GM21825 (cell line): ENCODE data around the gene SELENOS.
A peak's percentile ranks its signal among the peaks of the same experiment; 100 is the strongest.

Experiments
- ATAC-seq: cut with Tn5 transposase; IDR thresholded peaks from one replicate; pipeline ENCODE4 v1.9.1; 2021; ENCODE audit warnings: mild to moderate bottlenecking, moderate library complexity; ENCODE audit not compliant: unreplicated experiment

Gene SELENOS

DNA sequence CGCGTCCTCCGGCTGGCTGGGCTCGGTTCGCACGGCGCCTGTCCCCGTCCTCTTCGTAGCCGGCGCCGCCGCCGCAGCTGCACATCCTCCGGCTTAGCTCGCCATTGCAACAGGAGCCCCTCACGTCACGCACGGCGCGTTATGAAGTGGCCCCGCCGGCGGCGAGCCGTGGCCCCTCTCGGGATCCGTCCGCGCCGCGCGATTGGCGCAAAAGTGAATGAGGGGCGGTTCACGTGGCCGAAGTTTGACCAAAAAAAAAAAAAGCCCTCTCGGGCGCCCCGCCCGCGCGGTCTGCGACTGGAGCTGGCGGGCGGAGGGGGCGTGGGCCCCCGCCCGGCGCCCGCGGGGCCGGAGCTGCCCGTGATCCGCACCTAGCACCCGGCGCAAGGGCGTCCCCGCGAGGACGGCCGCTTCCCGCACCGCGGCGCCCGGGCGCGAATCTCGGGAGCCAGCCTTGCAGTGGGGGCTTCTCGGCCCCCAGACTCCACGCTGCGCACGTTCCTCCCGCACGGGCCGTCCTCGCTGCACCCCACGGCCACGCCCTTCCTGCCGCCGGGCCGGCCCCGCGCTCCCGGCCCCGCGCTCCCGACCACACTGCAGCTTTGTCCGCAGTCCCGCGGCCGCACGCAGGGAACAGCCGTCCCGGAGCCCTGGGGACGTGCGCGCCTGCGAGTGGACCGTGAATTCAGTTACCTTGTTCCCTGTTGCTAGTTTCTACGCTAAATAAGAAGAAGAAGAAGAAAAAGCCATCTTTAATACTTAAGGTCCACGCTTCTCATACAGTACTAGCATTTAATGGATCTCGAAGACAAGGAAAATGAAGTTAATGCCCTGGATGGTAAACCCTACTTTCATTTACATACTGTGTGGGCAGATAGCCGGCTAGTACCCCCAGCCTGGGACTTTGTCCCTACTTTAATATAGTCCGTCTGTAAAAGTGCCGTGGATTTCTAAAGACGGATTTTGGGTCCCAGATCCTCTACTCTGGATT, 25.2 kb downstream of the SELENOS start, which contains the start of gene CHSY1:
TSS of gene CHSY1 (minus strand) at position 219 of the 991 bp plus-strand sequence. CDS start 592 bp downstream, outside the sequence.
- ATAC-seq: peak; percentile 62

DNA sequence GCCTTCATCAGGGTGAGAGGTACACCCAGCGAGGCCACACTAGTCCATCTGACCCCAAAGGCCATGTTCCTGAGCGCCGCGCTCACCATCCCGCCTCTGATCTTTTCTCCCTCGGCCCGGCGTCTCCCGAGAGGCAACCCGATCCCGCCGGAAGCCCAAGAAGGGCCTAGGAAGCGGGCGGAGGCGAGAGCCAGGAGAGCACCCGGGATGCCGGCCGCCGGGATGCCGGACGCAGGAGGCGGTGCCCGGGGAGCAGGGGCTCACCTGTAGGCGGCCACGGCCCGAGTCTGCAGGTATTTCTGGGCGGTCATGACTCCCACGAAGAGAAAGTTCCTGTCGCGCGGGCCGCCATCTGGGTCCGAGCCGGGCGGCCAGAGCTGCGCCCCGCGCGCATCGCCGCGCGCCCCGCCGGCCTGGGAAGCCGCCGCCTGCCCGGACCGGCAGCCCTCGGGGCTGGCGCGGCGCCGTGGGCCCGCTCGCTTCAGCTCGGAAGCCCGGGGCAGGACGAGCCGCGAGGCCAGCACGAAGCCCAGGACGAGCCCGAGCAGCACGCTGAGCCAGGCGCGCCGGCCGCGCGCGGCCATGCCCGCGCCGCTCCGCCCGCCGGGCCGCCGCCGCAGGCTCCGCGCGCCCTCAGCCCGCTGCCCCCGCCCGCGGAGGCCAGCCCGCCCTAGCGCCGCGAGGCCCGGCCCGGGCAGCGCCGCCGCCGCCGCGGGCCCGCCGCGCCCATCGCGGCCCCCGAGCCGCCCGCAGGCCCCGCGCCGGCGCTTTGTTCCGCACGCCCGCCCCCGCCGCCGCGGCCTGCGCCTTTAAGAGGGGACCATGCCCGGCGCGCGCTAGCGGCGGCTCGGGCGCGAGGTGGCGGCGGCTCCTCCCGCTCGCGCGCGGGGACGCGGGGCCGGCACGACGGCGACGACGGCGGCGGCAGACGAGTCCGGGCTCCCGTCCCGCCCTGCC, 26.1 kb downstream of the SELENOS start:
- peak; percentile 26 for ATAC-seq

DNA sequence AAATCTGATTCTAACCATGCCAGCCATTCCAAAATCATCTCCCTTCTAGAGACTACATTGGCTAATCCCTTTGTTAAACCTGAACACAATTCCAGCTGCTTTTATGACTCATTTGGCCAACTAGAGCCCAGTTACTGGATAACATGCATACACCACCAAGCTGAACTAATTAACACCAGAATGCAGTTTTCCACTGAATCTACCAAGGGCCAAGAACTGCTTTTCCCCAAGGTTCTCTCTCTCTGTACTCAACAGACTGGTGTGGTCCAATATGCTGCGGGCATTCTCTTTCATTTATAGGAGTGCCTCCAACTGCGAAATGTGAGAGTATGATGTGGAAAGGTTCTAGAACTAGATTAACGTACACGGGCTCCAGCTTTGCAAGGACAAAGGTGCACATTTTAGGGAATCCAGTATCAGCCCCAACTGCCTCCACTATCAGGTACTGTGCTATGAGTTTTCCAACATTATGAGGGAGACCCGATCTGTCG, 26.9 kb downstream of the SELENOS start:
- ATAC-seq: no peak

- ATAC-seq: no peak
Measured at GRCh38 chr15:101248274-101248673, 29.0 kb downstream of the SELENOS start.

GRCh38 chr15:101246824-101247745, 30.2 kb downstream of the SELENOS start:
- no peak for ATAC-seq

DNA sequence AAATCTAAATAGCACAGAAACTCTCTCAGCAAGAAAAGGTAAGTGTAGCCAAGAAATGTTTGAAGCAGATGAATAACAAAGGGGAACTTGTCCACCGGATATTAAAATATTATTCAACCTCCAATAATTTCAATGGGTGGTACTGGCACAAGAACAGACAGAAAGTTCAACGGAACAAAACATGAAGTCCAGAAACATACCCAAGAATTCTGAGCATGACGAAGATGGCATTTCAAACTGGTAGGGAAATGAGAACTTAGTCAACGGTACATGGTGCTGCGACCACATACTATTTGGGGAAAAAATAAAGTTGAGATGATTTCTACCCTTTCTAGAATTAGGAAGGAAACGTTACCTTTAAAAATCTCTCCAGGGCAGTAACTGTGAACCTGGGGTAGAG, 30.9 kb downstream of the SELENOS start:
- ATAC-seq: no peak

GRCh38 chr15:101244889-101245668, 32.2 kb downstream of the SELENOS start:
- ATAC-seq: no peak

- ATAC-seq: no peak
Measured at GRCh38 chr15:101244036-101244781, 33.1 kb downstream of the SELENOS start.

GRCh38 chr15:101243420-101243819, 33.9 kb downstream of the SELENOS start:
- no peak for ATAC-seq

GRCh38 chr15:101242999-101243336, 34.3 kb downstream of the SELENOS start:
- ATAC-seq: no peak

- peak; percentile 51 for ATAC-seq
Measured at GRCh38 chr15:101242160-101242998, 34.9 kb downstream of the SELENOS start.

GRCh38 chr15:101240358-101240757, 36.9 kb downstream of the SELENOS start:
- ATAC-seq: no peak

DNA sequence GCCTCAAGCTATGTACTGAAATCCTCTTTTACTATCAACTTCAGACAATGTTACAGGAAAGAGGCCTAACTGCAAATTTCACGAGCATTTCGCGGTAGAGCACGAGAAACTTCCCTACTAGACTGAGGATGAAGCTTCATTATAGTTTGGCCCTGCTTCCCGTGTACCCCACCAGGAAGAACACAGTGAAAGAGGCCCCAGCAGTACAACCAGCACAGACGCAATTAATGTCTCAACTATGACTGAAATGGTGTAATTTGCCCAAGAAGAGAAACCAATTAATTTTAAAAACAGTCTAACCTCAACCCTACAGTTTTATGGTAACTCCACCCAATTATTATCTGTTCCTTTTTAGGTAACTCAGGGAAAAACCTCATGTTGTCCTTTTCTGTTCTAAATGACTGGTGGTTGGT, 37.6 kb downstream of the SELENOS start:
- ATAC-seq: no peak

GRCh38 chr15:101237251-101237650, 40.0 kb downstream of the SELENOS start:
- ATAC-seq: no peak

- ATAC-seq: no peak
Measured at GRCh38 chr15:101233651-101234280, 43.5 kb downstream of the SELENOS start.

DNA sequence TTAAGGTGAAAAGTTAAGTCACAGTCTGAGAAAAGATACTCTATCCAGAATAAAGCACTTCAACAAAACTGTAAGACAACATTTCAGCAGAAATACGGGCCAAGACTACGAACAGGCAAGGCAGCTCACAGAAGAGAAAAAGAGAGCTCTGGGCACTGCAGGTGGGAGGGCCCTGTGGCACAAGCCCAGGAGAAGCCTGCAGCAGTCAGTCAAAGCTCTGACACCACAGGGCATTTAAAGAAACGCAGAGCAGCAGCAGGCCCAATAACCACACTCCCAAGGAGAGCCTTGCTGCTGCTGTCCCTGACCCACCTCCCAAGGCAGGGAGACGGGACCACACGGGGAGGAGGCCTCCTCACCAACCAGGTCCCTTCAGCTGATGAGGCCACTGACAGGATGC, 44.6 kb downstream of the SELENOS start:
- no peak for ATAC-seq

GRCh38 chr15:101228313-101228712, 49.0 kb downstream of the SELENOS start:
- ATAC-seq: no peak
